IPS-11a (cell line): ENCODE data around the gene AP1G1.
"Not testable (repeated sequence)": the region's sequence is repeated elsewhere in the genome, so short reads cannot be mapped to it uniquely, and the experiment has no call there.

Experiments
- H3K4me3 ChIP-seq: one replicate; pipeline ENCODE4 v1.5.1; 2013; ENCODE audit warnings: low read depth, low read length, control low read depth

Gene AP1G1

DNA sequence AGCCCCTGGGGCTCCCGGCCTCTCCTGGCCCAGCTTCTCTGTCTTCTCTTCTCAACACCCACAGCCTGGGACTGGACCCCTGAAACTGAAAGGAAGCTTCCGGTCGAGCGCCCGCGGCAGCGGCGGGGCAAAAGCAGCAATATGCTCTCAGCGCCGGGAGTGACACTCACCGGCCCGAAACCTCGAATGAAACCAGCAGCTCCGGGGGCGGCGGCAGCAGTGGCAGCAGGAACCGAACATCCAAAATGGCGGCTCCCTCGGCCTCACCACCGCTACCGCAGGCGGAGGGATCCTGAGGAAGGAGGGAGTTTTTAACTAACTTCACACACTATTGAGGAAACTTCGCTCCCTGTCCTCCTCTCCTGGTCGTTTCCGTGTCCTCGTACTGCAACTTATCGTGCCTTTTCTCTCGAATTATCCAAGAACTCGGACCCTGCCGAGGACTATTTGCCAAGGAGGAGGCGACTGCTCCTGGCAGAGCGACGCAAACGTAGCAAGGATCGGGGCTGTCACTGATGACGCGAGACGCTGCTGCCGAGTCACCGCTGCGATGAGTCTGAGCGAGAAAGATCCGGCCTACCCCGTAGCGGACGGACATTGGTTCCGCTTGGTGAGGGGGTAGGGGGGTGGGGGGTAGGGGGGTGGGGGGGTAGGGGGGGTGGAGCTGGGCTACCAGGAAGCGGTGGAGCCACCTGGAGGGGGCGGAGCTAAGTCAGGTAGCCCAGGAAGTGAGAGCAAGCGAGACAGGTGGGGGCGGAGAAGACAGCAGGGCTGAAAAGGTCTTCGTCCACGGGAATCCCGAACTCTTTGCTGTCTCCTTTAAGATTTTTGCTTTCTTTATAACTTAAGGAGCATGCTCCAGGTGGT, at the start of gene AP1G1:
AP1G1 (minus strand) TSS at position 242 of the 867 bp plus-strand sequence. CDS start 19,355 bp downstream, outside the sequence.
- H3K4me3 ChIP-seq = peak within 1 kb of the TSS; percentile 96

GRCh38 chr16:71855937-71856662, 47.5 kb upstream of the AP1G1 start:
- no peak overlapping the region for H3K4me3 ChIP-seq

- H3K4me3 ChIP-seq = no peak overlapping the region
Measured at GRCh38 chr16:71854369-71854948, 45.8 kb upstream of the AP1G1 start.

GRCh38 chr16:71853413-71853812, 44.8 kb upstream of the AP1G1 start:
- H3K4me3 ChIP-seq = no peak overlapping the region

- no peak overlapping the region for H3K4me3 ChIP-seq
Measured at GRCh38 chr16:71852561-71852960, 43.9 kb upstream of the AP1G1 start.

DNA sequence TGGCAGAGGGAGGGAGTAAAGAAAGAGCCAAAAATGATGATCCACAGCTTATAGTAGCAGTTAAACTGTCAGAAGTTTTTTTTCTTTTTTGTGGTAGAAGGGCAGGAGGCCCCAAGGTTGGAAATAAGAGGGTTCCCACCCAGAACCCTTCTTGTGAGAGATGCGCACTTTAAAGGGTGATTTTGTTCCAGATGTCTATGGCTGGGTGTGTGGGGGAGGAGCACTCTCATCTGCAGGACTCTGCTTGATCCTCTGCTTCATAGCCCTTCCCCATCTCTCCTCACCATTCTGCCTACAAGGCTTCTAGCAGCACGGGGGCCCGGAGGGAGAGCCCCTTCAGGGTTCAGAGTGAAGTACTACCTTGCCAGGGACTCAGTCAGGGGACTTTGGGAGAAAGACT, 43.5 kb upstream of the AP1G1 start:
- H3K4me3 ChIP-seq = no peak overlapping the region

DNA sequence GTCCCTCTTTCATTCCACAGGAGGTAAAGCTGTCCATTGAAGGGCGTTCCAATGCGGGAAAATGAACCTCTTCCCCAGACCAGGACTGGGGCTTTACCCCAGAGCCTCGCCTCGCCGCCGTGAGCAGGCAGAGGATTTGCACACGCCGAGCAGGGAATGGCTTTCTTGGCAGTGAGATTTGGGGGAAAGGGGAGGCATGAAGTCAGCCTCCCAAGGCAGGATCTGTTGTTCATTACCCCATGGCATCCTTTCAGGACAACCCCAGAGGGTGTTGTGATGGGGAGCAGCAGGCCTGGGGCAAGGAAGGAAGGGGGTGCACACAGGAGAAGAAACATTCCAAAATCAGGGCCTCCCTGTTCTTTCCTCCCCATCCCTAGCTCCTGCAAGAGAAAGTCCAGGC, 43.1 kb upstream of the AP1G1 start:
- H3K4me3 ChIP-seq = no peak overlapping the region

DNA sequence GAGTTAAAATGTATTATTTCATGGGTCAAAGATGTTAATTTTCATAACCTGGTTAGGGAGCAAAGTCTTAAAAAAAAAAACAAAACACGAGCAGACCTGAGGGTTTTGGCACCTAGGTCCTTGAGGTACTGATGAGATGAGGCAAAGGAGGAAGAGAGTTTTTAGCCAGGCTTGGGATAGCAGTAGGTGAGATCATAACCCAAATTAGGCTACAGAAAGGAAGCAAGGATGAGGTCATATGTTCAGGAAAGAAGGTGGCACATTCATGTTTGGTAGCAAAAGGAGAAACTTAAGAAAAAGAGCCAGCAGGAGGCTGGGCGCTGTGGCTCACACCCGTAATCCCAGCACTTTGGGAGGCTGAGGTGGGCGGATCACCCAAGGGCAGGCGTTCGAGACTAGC, 40.0 kb upstream of the AP1G1 start:
- no peak overlapping the region for H3K4me3 ChIP-seq

GRCh38 chr16:71847096-71847495, 38.5 kb upstream of the AP1G1 start:
- peak overlapping the region; percentile 96 for H3K4me3 ChIP-seq

DNA sequence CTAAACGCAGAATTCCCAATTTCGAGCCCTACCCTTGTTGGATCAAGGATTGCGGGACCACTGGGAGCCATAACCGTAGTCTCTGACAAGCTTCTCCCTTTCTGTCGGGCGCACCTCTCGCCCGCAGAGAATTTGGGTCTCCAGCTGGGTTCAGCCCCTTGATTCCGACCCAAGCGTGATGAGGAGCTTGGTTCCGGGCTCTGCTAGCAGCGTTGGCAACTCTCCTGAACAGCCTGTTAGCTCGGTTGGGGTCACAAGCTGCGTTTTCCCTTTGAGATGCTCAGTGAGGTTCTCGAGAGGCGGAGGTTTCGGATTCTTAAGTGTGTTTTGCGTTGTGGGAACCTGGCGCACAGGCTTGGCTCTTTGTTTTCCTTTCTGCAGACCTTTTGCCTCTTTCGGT, 37.8 kb upstream of the AP1G1 start:
- H3K4me3 ChIP-seq = peak overlapping the region; percentile 96

GRCh38 chr16:71845639-71846430, 37.2 kb upstream of the AP1G1 start, which contains the start of gene ATXN1L:
TSS of gene ATXN1L (plus strand) at chr16:71845976. CDS start at chr16:71849741, 3,765 bp downstream.
- peak within 1 kb of the TSS; percentile 96 for H3K4me3 ChIP-seq

DNA sequence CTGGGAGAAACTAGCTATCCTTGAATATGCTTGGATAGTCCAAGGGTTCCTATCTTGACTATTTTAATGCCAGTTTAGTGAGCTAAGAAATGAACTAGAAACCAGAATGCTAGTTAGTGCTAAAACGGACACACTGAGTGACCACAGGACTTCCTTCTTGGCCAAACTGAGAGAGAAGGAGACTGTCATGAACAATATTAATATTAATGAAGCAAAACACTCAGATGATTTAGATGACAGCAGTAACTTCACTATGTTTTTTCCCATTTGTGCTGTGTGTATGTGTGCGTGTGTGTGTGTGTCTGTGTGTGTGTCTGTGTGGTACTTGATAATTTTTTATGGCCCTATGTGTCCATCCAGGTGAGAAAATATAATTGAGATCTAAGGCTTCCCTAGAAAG, 34.9 kb upstream of the AP1G1 start:
- H3K4me3 ChIP-seq = no peak overlapping the region

DNA sequence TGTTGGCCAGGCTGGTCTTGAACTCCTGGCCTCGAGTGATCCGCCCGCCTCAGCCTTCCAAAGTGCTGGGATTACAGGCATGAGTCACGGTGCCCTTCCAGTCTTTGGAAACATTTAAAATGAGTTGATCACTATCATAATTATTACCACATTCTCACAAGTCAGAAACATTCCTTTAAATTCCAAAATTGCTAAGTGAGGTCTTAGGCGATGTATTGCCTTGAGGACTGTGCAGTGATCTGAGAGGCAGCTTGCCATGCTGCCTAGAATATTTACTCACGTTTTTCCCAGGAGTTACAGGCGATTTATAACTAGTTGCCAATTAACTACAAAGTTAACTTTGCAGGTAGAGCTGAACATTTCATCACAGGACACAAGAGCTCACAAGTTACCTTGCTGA, 31.4 kb upstream of the AP1G1 start:
- no peak overlapping the region for H3K4me3 ChIP-seq

DNA sequence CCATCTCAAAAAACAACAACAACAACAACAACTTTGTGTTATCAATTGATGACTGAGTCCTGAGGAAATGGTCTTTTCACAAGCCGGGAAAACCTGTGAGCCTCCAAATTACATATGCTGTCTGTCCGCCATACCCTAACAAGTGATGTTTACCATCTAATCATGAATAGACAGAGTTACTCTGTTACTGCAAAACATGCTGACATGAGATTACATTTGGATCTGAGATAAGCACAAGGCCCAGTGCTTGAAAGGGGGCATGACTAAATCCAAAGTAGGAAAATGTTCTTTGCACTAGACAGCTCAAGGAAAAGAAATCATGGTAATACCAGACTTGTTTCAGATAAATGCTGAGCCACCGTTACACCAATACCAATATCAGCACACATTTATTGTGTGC, 28.5 kb upstream of the AP1G1 start:
- no peak overlapping the region for H3K4me3 ChIP-seq

DNA sequence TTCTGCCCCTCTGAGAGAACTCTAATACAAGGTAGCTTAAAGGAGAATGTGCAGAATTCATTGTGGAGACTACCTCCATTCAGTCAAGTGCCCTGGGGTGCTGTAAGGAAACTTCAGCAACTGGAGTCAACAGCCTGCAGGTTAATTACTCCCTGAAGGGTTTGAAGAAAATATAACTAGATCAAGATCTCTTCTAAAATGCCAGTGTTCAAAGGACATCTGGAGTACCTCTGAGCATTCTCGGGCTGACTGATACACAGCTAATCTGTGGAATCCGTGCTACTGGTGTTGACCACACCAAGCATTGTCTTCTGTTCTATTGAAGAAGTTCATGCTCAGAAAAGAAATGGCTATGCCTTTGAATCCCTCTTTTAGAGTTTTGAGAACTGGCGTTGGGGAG, 25.7 kb upstream of the AP1G1 start:
- H3K4me3 ChIP-seq = no peak overlapping the region

GRCh38 chr16:71832112-71832511, 23.5 kb upstream of the AP1G1 start:
- not testable (repeated sequence) for H3K4me3 ChIP-seq

- H3K4me3 ChIP-seq = not testable (repeated sequence)
Measured at GRCh38 chr16:71831698-71832097, 23.1 kb upstream of the AP1G1 start.

DNA sequence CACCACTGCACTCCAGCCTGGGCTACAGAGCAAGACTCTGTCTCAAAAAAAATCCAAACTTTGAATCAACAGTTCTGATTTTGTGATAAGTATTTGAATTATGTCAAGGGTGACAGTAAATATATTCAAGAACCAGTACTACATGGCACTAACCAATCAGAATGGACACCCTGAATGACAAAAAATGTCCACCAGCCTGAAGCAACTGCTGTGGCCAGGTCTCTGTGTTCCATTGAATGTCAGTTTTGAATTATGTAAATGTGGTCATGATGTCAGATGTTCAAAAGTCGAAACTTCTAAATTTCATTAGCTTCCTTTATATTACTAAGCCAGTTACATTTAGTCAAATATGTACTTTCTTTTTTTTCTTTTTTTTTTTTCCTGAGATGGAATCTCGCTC, 21.7 kb upstream of the AP1G1 start:
- no peak overlapping the region for H3K4me3 ChIP-seq

DNA sequence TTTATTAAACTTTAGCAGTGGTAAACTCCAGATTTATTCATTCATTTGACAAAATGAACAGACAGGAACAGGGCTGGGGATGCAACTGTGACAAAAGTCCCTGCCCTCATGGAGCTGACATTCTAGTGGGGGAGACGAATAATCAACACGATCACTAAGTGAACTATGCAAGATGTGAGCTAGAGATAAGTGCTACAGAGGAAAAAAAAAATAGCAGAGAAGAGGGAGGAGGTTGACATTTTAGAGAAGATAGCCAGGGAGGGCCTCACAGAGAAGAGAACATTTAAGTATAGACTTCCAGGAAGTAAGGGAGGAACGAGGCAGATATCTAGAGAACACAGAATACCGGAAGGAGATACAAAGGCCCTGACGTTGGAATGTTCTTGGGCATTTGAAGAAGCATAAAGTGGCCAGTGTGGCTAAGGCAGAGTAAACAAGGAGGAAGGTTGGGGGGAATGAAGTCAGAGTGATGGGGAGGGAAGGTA, 17.9 kb upstream of the AP1G1 start:
- no peak overlapping the region for H3K4me3 ChIP-seq

GRCh38 chr16:71817155-71817500, 8.5 kb upstream of the AP1G1 start:
- H3K4me3 ChIP-seq = not testable (repeated sequence)

- no peak overlapping the region for H3K4me3 ChIP-seq
Measured at GRCh38 chr16:71811261-71811803, 2.7 kb upstream of the AP1G1 start.
